Ovary (tissue), 9 donors: ENCODE results near the gene PRPF40A. TPM values are rescaled to one million over a fixed set of nuclear protein-coding genes. Genes with fewer than 3 reads are reported as not detected.

Source experiments
- DNase-seq, 5 donors: peaks; one replicate each; pipeline ENCODE4 v3.0.0-alpha.2; 2019 to 2020
- H3K27ac ChIP-seq, 2 donors: fragments of 200-600 bp; one replicate each; pipeline versions ENCODE4 v1.5.1 to v1.8.0; 2019 to 2022
- H3K27me3 ChIP-seq: fragments of 200-600 bp; one replicate; pipeline ENCODE4 v1.8.0; 2022
- H3K36me3 ChIP-seq: fragments of 200-600 bp; sonication (generic); one replicate; pipeline ENCODE4 v1.5.1; 2019
- H3K4me1 ChIP-seq: one replicate; pipeline ENCODE4 v1.8.1; 2013; ENCODE audit warnings: mild to moderate bottlenecking, moderate library complexity; ENCODE audit not compliant: insufficient read depth
- H3K4me3 ChIP-seq: fragments of 200-600 bp; sonication (generic); one replicate; pipeline ENCODE4 v1.5.1; 2017
- H3K9me3 ChIP-seq, 2 donors: fragments of 200-600 bp in 1 of 2; sonication (generic) in 1 of 2; one replicate each; pipeline versions ENCODE4 v1.5.1 to v1.8.1; 2013 to 2019; ENCODE audit warnings: mild to moderate bottlenecking in 1 of 2, moderate library complexity in 1 of 2
- EP300 ChIP-seq: sonication (generic); formaldehyde crosslinking; IDR thresholded peaks from one replicate; pipeline ENCODE4 v1.6.1; 2017; ENCODE audit warnings: antibody characterized with exemption
- POLR2A ChIP-seq: fragments of 450-650 bp; IDR thresholded peaks from one replicate; pipeline ENCODE4 v1.6.1; 2017; ENCODE audit warnings: antibody characterized with exemption, mild to moderate bottlenecking, moderate library complexity
- WGBS, 3 donors: extraction: QIAGEN DNeasy Blood & Tissue Kit in 1 of 3; methylation state at CpG; one replicate each; pipeline versions ENCODE4 v1.1.5 to v1.1.7; 2013 to 2017; 5-methylcytosine and 5-hydroxymethylcytosine counted together
- intact Hi-C, 4 donors: fragments of 100-400 bp; cut with DNase I; formaldehyde crosslinking; loops; one replicate each; pipeline versions ENCODE4 v1.11.0 to v1.15.1; 2022 to 2023
- polyA plus RNA-seq, 2 donors: library from polyadenylated mRNA; stranded (reverse); fragments of 200-250 nt in 1 of 2; fragments of 350-450 nt in 1 of 2; fragmentation: Illumina TruSeq in 1 of 2; extraction: RNeasy Lipid Tissue Mini Kit (QIAGEN cat#74804) in 1 of 2; gene quantifications; one replicate each; pipeline ENCODE4 v1.2.3, GENCODE V29; 2013 to 2014
- total RNA-seq, 7 donors: library from RNA; depleted of rRNA in 2 of 7; stranded (reverse); fragments of >200 nt in 2 of 7; fragmentation: NEBNext Ultra II Directional in 3 of 7; extraction: Animal tissue kit (Norgen Biotek cat#: 25700) in 3 of 7; gene quantifications; one replicate each; pipeline versions ENCODE4 v1.1.0 to v1.2.4, GENCODE V29; 2016 to 2023
- TF ChIP-seq, protein P1 (sequence below), 3 donors: fragments of 450-650 bp in 2 of 3; fragments of 200-600 bp in 1 of 3; IDR thresholded peaks; one replicate each; pipeline versions ENCODE4 v1.5.1 to v1.8.0; 2016 to 2022; ENCODE audit warnings: antibody characterized with exemption in 3 of 3, mild to moderate bottlenecking in 1 of 3
- donor health status: DM: no; HTN: no; CAD: no; lungs with moderate emphysema.
- donor health status: DM: no; HTN: no; CAD: no.
- donor health status: Bipolar disorder and iron deficiency.
- donor health status: DM: yes; HTN: yes; CAD: no.
- donor health status: DM: no; HTN: no; CAD: no.
- donor health status: DM: yes; HTN: yes; CAD: no.

The PRPF40A gene
- total and polyA plus RNA-seq, 9 donors = 27.5 to 81.9 (median 61.9) TPM

DNA sequence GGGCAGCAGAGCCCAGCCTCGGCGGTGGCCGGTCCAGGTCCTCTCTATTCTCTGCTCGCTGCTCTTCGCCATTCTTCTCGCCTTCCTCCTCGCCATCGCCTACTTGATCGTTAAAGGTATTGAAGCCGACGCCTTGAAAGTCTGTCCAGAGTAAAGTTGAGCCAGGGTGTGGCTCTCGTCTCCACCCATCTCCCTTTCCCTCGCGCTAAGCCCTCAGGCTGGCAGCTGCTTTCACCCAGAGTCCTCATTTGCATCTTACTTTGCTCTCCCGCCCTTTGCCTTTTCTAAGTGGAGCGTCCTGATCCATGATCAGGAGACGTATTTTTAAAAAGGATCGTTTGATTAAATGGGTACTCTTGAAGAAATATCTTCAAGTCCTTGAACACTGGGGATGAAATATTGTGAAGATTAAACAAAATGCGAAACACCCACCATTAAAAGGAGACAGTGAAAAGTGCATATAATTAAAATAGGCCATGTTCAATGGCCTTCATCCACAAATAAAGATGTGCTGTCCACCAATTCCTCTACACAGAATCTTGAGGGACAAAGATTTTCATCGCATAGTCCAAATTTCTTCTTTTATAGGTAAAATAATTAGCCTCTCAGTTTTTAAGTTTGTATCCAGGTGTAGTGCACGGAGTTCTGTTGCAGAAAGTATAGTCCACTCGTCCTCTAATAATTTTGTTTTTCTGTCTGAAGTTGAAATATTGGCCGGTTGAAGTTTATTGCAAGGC, 1.8 kb upstream of the PRPF40A start:
- Histone ChIP-seq H3K4me3 (peak overlapping the region; percentile 96), H3K4me1 (peaks cover 5% of the 10 kb centered on the region), H3K9me3 (no peaks in the 10 kb centered on the region), H3K27me3 (no peaks in the 10 kb centered on the region), H3K27ac (peak overlapping the region; percentile 36 to 94), H3K36me3 (no peaks in the 10 kb centered on the region)
- intact Hi-C loops = loop anchor here in 1 of 4 donors (5.0 kb wide), 1 partner anchor 542 kb away; the partner anchor contains the start of gene STAM2
- TF ChIP-seq POLR2A (no peak), EP300 (no peak)
- TF ChIP-seq, protein P1, sequence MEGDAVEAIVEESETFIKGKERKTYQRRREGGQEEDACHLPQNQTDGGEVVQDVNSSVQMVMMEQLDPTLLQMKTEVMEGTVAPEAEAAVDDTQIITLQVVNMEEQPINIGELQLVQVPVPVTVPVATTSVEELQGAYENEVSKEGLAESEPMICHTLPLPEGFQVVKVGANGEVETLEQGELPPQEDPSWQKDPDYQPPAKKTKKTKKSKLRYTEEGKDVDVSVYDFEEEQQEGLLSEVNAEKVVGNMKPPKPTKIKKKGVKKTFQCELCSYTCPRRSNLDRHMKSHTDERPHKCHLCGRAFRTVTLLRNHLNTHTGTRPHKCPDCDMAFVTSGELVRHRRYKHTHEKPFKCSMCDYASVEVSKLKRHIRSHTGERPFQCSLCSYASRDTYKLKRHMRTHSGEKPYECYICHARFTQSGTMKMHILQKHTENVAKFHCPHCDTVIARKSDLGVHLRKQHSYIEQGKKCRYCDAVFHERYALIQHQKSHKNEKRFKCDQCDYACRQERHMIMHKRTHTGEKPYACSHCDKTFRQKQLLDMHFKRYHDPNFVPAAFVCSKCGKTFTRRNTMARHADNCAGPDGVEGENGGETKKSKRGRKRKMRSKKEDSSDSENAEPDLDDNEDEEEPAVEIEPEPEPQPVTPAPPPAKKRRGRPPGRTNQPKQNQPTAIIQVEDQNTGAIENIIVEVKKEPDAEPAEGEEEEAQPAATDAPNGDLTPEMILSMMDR (IDR thresholded peaks at IDR 0.05) = no peak
- no peak for DNase-seq
- 2 to 3% (median 2%) methylated on average over 23 of the region's 23 CpGs for WGBS, 3 donors

GRCh38 chr2:152718076-152718908, 1.0 kb upstream of the PRPF40A start, which contains the start of gene ARL6IP6:
Gene ARL6IP6, plus strand, starts transcription at chr2:152718620. Its CDS starts 5 bp downstream, at chr2:152718625.
- Histone ChIP-seq H3K9me3 (no peaks in the 10 kb centered on the region), H3K4me3 (peak within 1 kb of the TSS; percentile 96), H3K4me1 (peaks cover 5% of the 10 kb centered on the region), H3K27ac (peak within 1 kb of the TSS; percentile 92 to 94), H3K36me3 (no peaks in the 10 kb centered on the region), H3K27me3 (no peaks in the 10 kb centered on the region)
- peak; percentile 89 to 93 (median 90) for DNase-seq
- intact Hi-C loops = loop anchor here in 1 of 4 donors (5.0 kb wide), 1 partner anchor 541 kb away; the partner anchor contains the start of gene STAM2
- TF ChIP-seq EP300 = no peak
- peak; percentile 65 for TF ChIP-seq POLR2A
- TF ChIP-seq, protein P1 (IDR thresholded peaks at IDR 0.05) = no peak
- WGBS, 3 donors = 0 to 1% (median 1%) methylated on average over 69 to 87 of the region's 87 CpGs

GRCh38 chr2:152716805-152717227, 445 bp downstream of the PRPF40A start:
- no peaks in the 10 kb centered on the region for H3K27me3 ChIP-seq
- WGBS, 3 donors = 0 to 1% (median 1%) methylated on average over 13 of the region's 13 CpGs
- intact Hi-C loops = loop anchor here in 1 of 4 donors (5.0 kb wide), 1 partner anchor 540 kb away; the partner anchor contains the start of gene STAM2
- TF ChIP-seq POLR2A (no peak), EP300 (no peak)
- TF ChIP-seq, protein P1 (IDR thresholded peaks at IDR 0.05) = no peak
- peaks cover 5% of the 10 kb centered on the region for H3K4me1 ChIP-seq
- H3K36me3 ChIP-seq = no peaks in the 10 kb centered on the region
- H3K27ac ChIP-seq = peak overlapping the region; percentile 92 to 94
- no peaks in the 10 kb centered on the region for H3K9me3 ChIP-seq
- DNase-seq = peak in 4 of 5 donors; percentile 31 to 46 (median 42)
- peak overlapping the region; percentile 96 for H3K4me3 ChIP-seq

- intact Hi-C loops = loop anchor here in 1 of 4 donors (5.0 kb wide), 1 partner anchor 539 kb away; the partner anchor contains the start of gene STAM2
- no peak for DNase-seq
- WGBS, 3 donors = 20 to 25% (median 25%) methylated on average over 8 of the region's 8 CpGs
- Histone ChIP-seq H3K36me3 (no peaks in the 10 kb centered on the region), H3K9me3 (no peaks in the 10 kb centered on the region), H3K4me3 (peak overlapping the region; percentile 96), H3K27me3 (no peaks in the 10 kb centered on the region), H3K27ac (no peak overlapping the region), H3K4me1 (peaks cover 5% of the 10 kb centered on the region)
- TF ChIP-seq POLR2A (no peak), EP300 (no peak)
- TF ChIP-seq, protein P1 (IDR thresholded peaks at IDR 0.05) = no peak
Observed at GRCh38 chr2:152715854-152716428, 1.3 kb downstream of the PRPF40A start.
